HepG2 (cell line): Measurements from ENCODE around the gene ESYT2. TPM values are rescaled to one million over a fixed set of nuclear protein-coding genes. Genes with fewer than 3 reads are reported as not detected.

Experiments
- EHMT2 ChIP-seq: fragments of 200-600 bp; sonication (generic); IDR thresholded peaks from 2 replicates; pipeline ENCODE4 v1.7.0; 2017; ENCODE audit warnings: antibody characterized with exemption, low read depth, low read length, borderline replicate concordance
- HOXA5 ChIP-seq: sonication (generic); formaldehyde crosslinking; IDR thresholded peaks from 2 replicates; pipeline ENCODE4 v1.4.0; 2020; ENCODE audit warnings: missing genetic modification reagents
- PLRG1 ChIP-seq: fragments of 450-650 bp; conservative IDR thresholded peaks from 2 replicates; pipeline ENCODE4 v1.6.1; 2016
- ZNF235 ChIP-seq: sonication (generic); formaldehyde crosslinking; IDR thresholded peaks from 2 replicates; pipeline ENCODE4 v1.8.1; 2023; ENCODE audit warnings: mild to moderate bottlenecking, missing genetic modification reagents, borderline replicate concordance
- ZNF572 ChIP-seq: sonication (generic); formaldehyde crosslinking; IDR thresholded peaks from 2 replicates; pipeline ENCODE4 v1.5.1; 2020; ENCODE audit warnings: mild to moderate bottlenecking, missing genetic modification reagents
- ZSCAN29 ChIP-seq: sonication (generic); formaldehyde crosslinking; conservative IDR thresholded peaks from 2 replicates; pipeline ENCODE4 v1.4.0; 2020; ENCODE audit warnings: mild to moderate bottlenecking, missing genetic modification reagents
- polyA plus RNA-seq, 8 experiments: library from polyadenylated mRNA; depleted of rRNA in 3 of 8; stranded (reverse) in 7 of 8; unstranded in 1 of 8; fragments of >200 nt; fragmentation: Illumina TruSeq in 4 of 8; extraction: Trizol in 4 of 8; gene quantifications; 2 replicates each; pipeline versions ENCODE4 v1.2.1 to v1.2.3, GENCODE V29; 2011 to 2016; ENCODE audit warnings: low read depth in 4 of 8, missing spikeins in 1 of 8, mixed read lengths in 1 of 8; ENCODE audit not compliant: insufficient read depth in 1 of 8
- total RNA-seq, 5 experiments: library from RNA; depleted of rRNA; stranded (reverse); fragments of >200 nt; fragmentation: Illumina TruSeq; extraction: Trizol; gene quantifications; 2 replicates each; pipeline ENCODE4 v1.2.3, GENCODE V29; 2016; ENCODE audit warnings: low read depth in 1 of 5
- TF ChIP-seq, protein P1 (sequence below): sonication (generic); formaldehyde crosslinking; IDR thresholded peaks from 2 replicates; pipeline ENCODE4 v1.5.0; 2020; ENCODE audit warnings: mild to moderate bottlenecking, missing genetic modification reagents
- TF ChIP-seq, protein P2 (sequence below): sonication (generic); formaldehyde crosslinking; IDR thresholded peaks from 2 replicates; pipeline ENCODE4 v1.8.1; 2023; ENCODE audit warnings: mild to moderate bottlenecking, inconsistent platforms, moderate library complexity, missing genetic modification reagents, borderline replicate concordance
- TF ChIP-seq, protein P3 (sequence below): sonication (generic); formaldehyde crosslinking; IDR thresholded peaks from 2 replicates; pipeline ENCODE4 v1.4.0; 2020; ENCODE audit warnings: low read depth, mild to moderate bottlenecking, missing genetic modification reagents
- TF ChIP-seq, protein P4 (sequence below): sonication (generic); formaldehyde crosslinking; IDR thresholded peaks from 2 replicates; pipeline ENCODE4 v1.5.1; 2020; ENCODE audit warnings: missing genetic modification reagents, mild to moderate bottlenecking, borderline replicate concordance

The ESYT2 gene
- total and polyA plus RNA-seq, 2 of the 13 experiments (the other 11 are each of a cell fraction or from before 2014, with no cell fraction given) = 28.5 to 37.3 TPM

DNA sequence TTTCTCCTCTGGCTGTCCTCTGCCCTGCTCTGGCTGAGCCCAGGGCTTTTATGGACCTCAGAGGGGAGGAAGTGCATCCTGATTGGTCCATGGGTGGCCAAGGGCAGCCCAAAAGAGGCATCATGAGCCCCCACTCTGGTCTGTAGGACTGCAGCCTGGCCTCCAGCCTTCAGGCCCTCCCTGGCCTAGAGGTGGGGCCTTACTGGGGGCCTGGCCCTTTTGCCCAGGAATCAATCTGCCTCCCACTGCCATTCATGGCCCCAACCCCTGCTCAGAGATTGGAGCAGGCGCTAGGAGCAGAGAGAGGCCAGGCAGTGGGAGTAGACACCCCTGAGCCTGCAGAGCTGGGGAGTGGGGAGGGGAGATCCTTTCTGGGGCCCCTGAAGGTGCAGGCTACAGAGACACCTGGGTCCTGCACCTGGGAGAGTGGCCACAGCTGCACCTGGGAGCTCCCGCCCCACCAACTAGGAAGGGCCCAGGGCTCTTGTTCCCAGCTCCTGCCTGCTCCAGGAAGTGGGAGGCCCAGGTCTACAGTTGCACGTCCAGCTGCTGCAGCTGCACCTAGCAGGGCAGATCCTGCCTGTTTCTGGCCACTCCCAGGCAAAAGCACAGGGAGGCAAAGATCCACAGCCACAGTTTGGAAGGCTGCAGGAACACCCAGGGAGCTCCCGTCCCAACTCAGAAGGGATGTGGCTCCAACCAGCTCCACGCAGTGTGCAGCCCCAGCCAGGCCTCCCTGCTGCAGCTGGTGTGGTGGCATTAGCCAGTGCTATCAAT, 20.6 kb upstream of the ESYT2 start (continued):
- TF ChIP-seq, protein P1, sequence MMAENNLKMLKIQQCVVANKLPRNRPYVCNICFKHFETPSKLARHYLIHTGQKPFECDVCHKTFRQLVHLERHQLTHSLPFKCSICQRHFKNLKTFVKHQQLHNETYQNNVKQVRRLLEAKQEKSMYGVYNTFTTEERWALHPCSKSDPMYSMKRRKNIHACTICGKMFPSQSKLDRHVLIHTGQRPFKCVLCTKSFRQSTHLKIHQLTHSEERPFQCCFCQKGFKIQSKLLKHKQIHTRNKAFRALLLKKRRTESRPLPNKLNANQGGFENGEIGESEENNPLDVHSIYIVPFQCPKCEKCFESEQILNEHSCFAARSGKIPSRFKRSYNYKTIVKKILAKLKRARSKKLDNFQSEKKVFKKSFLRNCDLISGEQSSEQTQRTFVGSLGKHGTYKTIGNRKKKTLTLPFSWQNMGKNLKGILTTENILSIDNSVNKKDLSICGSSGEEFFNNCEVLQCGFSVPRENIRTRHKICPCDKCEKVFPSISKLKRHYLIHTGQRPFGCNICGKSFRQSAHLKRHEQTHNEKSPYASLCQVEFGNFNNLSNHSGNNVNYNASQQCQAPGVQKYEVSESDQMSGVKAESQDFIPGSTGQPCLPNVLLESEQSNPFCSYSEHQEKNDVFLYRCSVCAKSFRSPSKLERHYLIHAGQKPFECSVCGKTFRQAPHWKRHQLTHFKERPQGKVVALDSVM = 0 out of 2 replicates have a peak, but pooled peaks have one; percentile 5
- TF ChIP-seq, protein P2, sequence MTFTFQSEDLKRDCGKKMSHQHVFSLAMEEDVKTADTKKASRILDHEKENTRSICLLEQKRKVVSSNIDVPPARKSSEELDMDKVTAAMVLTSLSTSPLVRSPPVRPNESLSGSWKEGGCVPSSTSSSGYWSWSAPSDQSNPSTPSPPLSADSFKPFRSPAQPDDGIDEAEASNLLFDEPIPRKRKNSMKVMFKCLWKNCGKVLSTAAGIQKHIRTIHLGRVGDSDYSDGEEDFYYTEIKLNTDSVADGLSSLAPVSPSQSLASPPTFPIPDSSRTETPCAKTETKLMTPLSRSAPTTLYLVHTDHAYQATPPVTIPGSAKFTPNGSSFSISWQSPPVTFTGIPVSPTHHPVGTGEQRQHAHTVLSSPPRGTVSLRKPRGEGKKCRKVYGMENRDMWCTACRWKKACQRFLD (CRISPR knock-in tag) = no peak
- TF ChIP-seq, protein P3, sequence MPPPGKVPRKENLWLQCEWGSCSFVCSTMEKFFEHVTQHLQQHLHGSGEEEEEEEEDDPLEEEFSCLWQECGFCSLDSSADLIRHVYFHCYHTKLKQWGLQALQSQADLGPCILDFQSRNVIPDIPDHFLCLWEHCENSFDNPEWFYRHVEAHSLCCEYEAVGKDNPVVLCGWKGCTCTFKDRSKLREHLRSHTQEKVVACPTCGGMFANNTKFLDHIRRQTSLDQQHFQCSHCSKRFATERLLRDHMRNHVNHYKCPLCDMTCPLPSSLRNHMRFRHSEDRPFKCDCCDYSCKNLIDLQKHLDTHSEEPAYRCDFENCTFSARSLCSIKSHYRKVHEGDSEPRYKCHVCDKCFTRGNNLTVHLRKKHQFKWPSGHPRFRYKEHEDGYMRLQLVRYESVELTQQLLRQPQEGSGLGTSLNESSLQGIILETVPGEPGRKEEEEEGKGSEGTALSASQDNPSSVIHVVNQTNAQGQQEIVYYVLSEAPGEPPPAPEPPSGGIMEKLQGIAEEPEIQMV = no peak
- no peak; the same call in 1 of the 2 replicates for TF ChIP-seq EHMT2
- no peak for TF ChIP-seq ZNF572 (CRISPR knock-in tag)
- TF ChIP-seq PLRG1 = no peak
- TF ChIP-seq HOXA5 (CRISPR knock-in tag) = no peak
- TF ChIP-seq ZSCAN29 (CRISPR knock-in tag) = no peak
- no peak for TF ChIP-seq ZNF235 (CRISPR knock-in tag)
- TF ChIP-seq, protein P4, sequence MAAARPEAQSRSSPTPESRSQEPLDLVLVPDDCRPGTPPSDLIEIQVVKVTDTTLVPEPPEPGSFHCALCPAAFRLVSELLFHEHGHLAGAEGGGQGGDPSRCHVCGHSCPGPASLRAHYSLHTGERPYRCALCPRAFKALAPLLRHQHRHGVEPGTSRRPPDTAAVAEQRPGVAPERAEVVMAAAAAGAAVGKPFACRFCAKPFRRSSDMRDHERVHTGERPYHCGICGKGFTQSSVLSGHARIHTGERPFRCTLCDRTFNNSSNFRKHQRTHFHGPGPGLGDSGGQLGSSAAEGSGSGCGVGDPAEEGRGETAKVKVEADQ = peak; percentile 45; the same call in 1 of the 2 replicates
